GM21526 (cell line): ENCODE data around the gene CDC20.
"Not testable (repeated sequence)": the region's sequence is repeated elsewhere in the genome, so short reads cannot be mapped to it uniquely, and the experiment has no call there.

Experiments
- ATAC-seq: cut with Tn5 transposase; IDR thresholded peaks from one replicate; pipeline ENCODE4 v1.9.1; 2021; ENCODE audit warnings: moderate library complexity; ENCODE audit not compliant: unreplicated experiment, low FRiP score

The CDC20 gene

GRCh38 chr1:43377831-43378230, 19.1 kb downstream of the CDC20 start:
- no peak for ATAC-seq

- ATAC-seq = no peak
Observed at GRCh38 chr1:43379476-43379875, 20.7 kb downstream of the CDC20 start.

- no peak for ATAC-seq
Observed at GRCh38 chr1:43381612-43382011, 22.8 kb downstream of the CDC20 start.

- ATAC-seq = no peak
Observed at GRCh38 chr1:43382027-43382779, 23.4 kb downstream of the CDC20 start.

GRCh38 chr1:43383449-43383848, 24.7 kb downstream of the CDC20 start:
- ATAC-seq = no peak

GRCh38 chr1:43386676-43387075, 27.9 kb downstream of the CDC20 start:
- no peak for ATAC-seq

GRCh38 chr1:43387976-43388599, 29.3 kb downstream of the CDC20 start:
- ATAC-seq = no peak

GRCh38 chr1:43388613-43389012, 29.8 kb downstream of the CDC20 start:
- no peak for ATAC-seq

- ATAC-seq = peak; percentile 78
Observed at GRCh38 chr1:43389326-43390313, 30.8 kb downstream of the CDC20 start, which contains the start of the genes MED8 and SZT2. TSS of gene MED8 (minus strand) at chr1:43389800. CDS start at chr1:43389764, 36 bp downstream. TSS of gene SZT2 (plus strand) at chr1:43389899. CDS start at chr1:43389969, 70 bp downstream.

- ATAC-seq = no peak
Observed at GRCh38 chr1:43392702-43393101, 33.9 kb downstream of the CDC20 start.

GRCh38 chr1:43395523-43395922, 36.7 kb downstream of the CDC20 start:
- no peak for ATAC-seq

- ATAC-seq = no peak
Observed at GRCh38 chr1:43396059-43396458, 37.3 kb downstream of the CDC20 start.

GRCh38 chr1:43398227-43398626, 39.4 kb downstream of the CDC20 start:
- no peak for ATAC-seq

GRCh38 chr1:43400441-43400840, 41.7 kb downstream of the CDC20 start:
- ATAC-seq = not testable (repeated sequence)

- no peak for ATAC-seq
Observed at GRCh38 chr1:43402089-43402865, 43.5 kb downstream of the CDC20 start.

GRCh38 chr1:43404353-43404752, 45.6 kb downstream of the CDC20 start:
- ATAC-seq = no peak

- no peak for ATAC-seq
Observed at GRCh38 chr1:43405219-43405875, 46.6 kb downstream of the CDC20 start.

- ATAC-seq = no peak
Observed at GRCh38 chr1:43405876-43406234, 47.1 kb downstream of the CDC20 start.

- no peak for ATAC-seq
Observed at GRCh38 chr1:43410571-43410970, 51.8 kb downstream of the CDC20 start.
